Measurements from ENCODE around the gene MAPK6. TPM values are rescaled to one million over a fixed set of nuclear protein-coding genes. Genes with fewer than 3 reads are reported as not detected.

Gene MAPK6
- total and polyA plus RNA-seq, 2 of the 4 experiments (the other 2 are of a cell fraction), result 22.6 to 60.6 TPM

GRCh38 chr15:52093167-52093538 lies 74.1 kb downstream of the MAPK6 start:
- Histone ChIP-seq H3K4me2 (ENCODE audit: low read depth, low read length) (no peak overlapping the region), H3K27ac (ENCODE audit: insufficient read depth, low read length) (peak overlapping the region; percentile 18; the same call in 1 of the 2 replicates), H3K23ac (ENCODE audit: low read depth, low read length) (peak overlapping the region; percentile 3; the same call in 1 of the 2 replicates), H4K8ac (ENCODE audit: low read depth in 2 of 2, low read length in 2 of 2) (peak overlapping the region; percentile 3 to 4; a peak in 1 of 4 replicates), H3K4me3 (ENCODE audit: insufficient read depth, low read depth, low read length) (no peak overlapping the region), H3K14ac (replicated peaks; ENCODE audit: low read depth, low read length) (peak overlapping the region; percentile 15), H3K4me1 (ENCODE audit: control insufficient read depth, insufficient read depth, low read length) (peaks cover 22% of the 10 kb centered on the region), H3K56ac (ENCODE audit: extremely low read depth, insufficient read depth, low read length) (no peak overlapping the region), H4K5ac (ENCODE audit: low read depth, low read length) (no peak overlapping the region), H3K9me1 (ENCODE audit: insufficient read depth, low read length) (peaks cover 21% of the 10 kb centered on the region), H2BK15ac (ENCODE audit: low read depth, low read length) (peak overlapping the region; percentile 13; the same call in 1 of the 3 replicates), H3K27me3 (ENCODE audit: control insufficient read depth, insufficient read depth, low read length) (no peaks in the 10 kb centered on the region), H4K20me1 (ENCODE audit: insufficient read depth, low read length) (no peaks in the 10 kb centered on the region), H2AK9ac (replicated peaks; ENCODE audit: low read depth, low read length, poor library complexity) (peak overlapping the region; percentile 2), H3K18ac (ENCODE audit: low read depth, low read length) (peak overlapping the region; percentile 45; the same call in 1 of the 2 replicates), H2BK20ac (ENCODE audit: low read depth, low read length) (peak overlapping the region; percentile 19), H2BK120ac (ENCODE audit: low read depth, low read length) (peak overlapping the region; percentile 62), H2AFZ (replicated peaks; ENCODE audit: low read length, poor library complexity) (no peak overlapping the region), H2BK5ac (ENCODE audit: low read depth, low read length, poor library complexity, severe bottlenecking) (peak overlapping the region; percentile 48), H2AK5ac (ENCODE audit: low read depth, low read length) (peak overlapping the region; percentile 50; the same call in 1 of the 2 replicates), H3K9ac (ENCODE audit: low read depth, low read length) (no peak overlapping the region), H3K9me3 (ENCODE audit: control insufficient read depth, insufficient read depth, low read length) (no peaks in the 10 kb centered on the region), H3K79me1 (ENCODE audit: low read depth in 1 of 2, low read length in 2 of 2) (peaks cover 0 to 11% of the 10 kb centered on the region in 2 experiments; a peak in 1 of 4 replicates), H3K4ac (ENCODE audit: low read depth, low read length) (peak overlapping the region; percentile 44; the same call in 1 of the 2 replicates), H3K36me3 (ENCODE audit: control insufficient read depth, insufficient read depth, low read length) (no peaks in the 10 kb centered on the region), H4K91ac (ENCODE audit: insufficient read depth, low read depth, low read length) (no peak overlapping the region)
- in situ Hi-C loops (cut with MboI; ENCODE audit: low sequenced_read_pairs), result no loop called here
- WGBS, 2 experiments (ENCODE audit: extremely low coverage in 2 of 2, insufficient read length in 1 of 2), result 90% methylated on average over 2 of the region's 4 CpGs; no CpG with 5 or more reads in 1 of the 2 experiments
- CTCF ChIA-PET, result no interaction called here
- DNase-seq (no peak), ATAC-seq (ENCODE audit: low read depth) (no peak)
- BruUV-seq (replicated peaks), result no TSS peak
- TF ChIP-seq RAD21 (IDR thresholded peaks at IDR 0.05; ENCODE audit: low read length), result no peak
- no peak for TF ChIP-seq MAZ (IDR thresholded peaks at IDR 0.05; ENCODE audit: borderline replicate concordance, low read depth, low read length)
- TF ChIP-seq MAFK (IDR thresholded peaks at IDR 0.05; ENCODE audit: low read depth, low read length), result no peak
- no peak for TF ChIP-seq FOS (IDR thresholded peaks at IDR 0.05; ENCODE audit: low read depth, low read length)
- TF ChIP-seq ELK1 (IDR thresholded peaks at IDR 0.05; ENCODE audit: borderline replicate concordance, low read depth, low read length), result no peak
- TF ChIP-seq CHD1 (IDR thresholded peaks at IDR 0.05; ENCODE audit: low read depth, low read length), result no peak
- TF ChIP-seq SMC3 (IDR thresholded peaks at IDR 0.05; ENCODE audit: low read depth, low read length), result no peak
- TF ChIP-seq RFX5 (IDR thresholded peaks at IDR 0.05; ENCODE audit: low read depth, low read length), result no peak
- no peak for TF ChIP-seq POLR2A (IDR thresholded peaks at IDR 0.05; ENCODE audit: low read depth, low read length)
- TF ChIP-seq CEBPB (IDR thresholded peaks at IDR 0.05; ENCODE audit: low read depth, low read length), result no peak
- dilution Hi-C loops (cut with HindIII; ENCODE audit: low sequenced_read_pairs, unreplicated experiment), result no loop called here
- intact Hi-C loops (cut with micrococcal nuclease), result no loop called here
- POLR2A ChIA-PET (ENCODE audit: unreplicated experiment), result no interaction called here

Measured in IMR-90 (cell line).